ENCODE measurements around the gene ITPKC.

Gene ITPKC

DNA sequence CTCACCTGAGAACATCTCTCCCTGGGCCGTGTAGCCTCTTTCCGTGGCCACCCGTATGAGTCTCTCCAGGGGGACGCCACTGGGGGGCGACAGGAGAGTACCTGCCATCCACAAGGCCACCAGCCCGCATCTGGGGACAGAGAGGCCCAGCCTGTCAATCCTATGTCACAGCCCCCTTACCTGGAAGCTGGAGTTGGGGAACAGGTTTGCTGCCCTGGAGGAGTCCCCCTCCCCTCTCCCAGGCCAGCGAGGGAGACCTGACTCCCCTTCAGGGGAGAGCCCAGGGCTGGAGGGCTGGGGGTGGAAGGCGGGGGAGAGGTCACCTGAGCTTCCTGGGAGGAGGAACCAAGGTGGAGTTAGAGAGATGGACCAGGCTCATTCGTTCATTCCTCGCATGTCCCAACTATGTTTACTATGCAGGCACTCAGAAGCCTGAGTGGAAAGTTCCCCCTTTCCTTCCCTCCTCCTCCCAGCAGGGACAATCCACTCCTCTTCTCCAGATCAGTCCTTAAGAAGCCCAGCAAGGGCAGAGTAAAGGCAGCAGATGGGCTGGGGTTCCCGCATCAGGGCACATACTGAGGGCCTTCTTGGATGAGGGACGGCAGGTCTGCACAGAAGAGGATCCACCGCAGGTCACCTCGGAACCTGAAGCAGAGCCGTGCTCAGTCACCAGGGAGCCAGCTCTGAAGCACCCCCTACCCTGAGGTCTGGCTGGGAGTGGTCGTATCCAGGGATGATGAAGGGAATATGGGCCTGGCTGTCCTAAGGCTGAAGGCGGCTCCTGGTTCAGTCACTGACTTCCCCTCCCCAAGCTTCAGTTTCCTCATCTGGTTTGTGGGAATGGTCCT lies 27.9 kb downstream of the ITPKC start:
- Histone ChIP-seq H3K27me3 (ENCODE audit: low read depth) (no peaks in the 10 kb centered on the region), H3K9me3 (no peaks in the 10 kb centered on the region), H3K4me1 (peaks cover 11% of the 10 kb centered on the region), H3K4me3 (no peak overlapping the region), H3K36me3 (replicated peaks) (peaks cover 42% of the 10 kb centered on the region)
- in situ Hi-C loops (cut with MboI; ENCODE audit: low sequenced_read_pairs): no loop called here
- no peak for DNase-seq (ENCODE audit: low spot score in 2 of 2)

GRCh38 chr19:40745402-40745780 lies 28.5 kb downstream of the ITPKC start:
- H3K9me3 ChIP-seq: no peaks in the 10 kb centered on the region
- no peak overlapping the region for H3K4me3 ChIP-seq
- DNase-seq (ENCODE audit: low spot score in 2 of 2): no peak
- H3K27me3 ChIP-seq (ENCODE audit: low read depth): no peaks in the 10 kb centered on the region
- H3K36me3 ChIP-seq (replicated peaks): peaks cover 41% of the 10 kb centered on the region
- H3K4me1 ChIP-seq: peaks cover 11% of the 10 kb centered on the region
- in situ Hi-C loops (cut with MboI; ENCODE audit: low sequenced_read_pairs): no loop called here

DNA sequence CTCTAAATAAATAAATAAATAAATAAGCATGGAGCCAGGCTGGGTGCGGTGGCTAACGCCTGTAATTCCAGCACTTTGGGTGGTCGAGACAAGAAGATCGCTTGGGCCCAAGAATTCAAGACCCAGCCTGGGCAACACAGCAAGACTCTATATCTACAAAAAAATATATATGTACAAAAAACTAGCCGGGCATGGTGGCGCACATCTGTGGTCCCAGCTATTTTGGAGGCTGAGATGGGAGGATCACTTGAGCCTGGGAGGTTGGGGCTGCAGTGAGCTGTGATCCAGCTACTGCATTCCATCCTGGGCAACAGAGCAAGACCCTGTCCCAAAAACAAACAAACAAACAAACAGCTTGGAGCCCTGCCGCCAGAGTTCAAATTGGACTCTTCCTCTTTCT lies 30.6 kb downstream of the ITPKC start:
- Histone ChIP-seq H3K27me3 (ENCODE audit: low read depth) (no peaks in the 10 kb centered on the region), H3K36me3 (replicated peaks) (peaks cover 44% of the 10 kb centered on the region), H3K4me1 (peaks cover 11% of the 10 kb centered on the region), H3K9me3 (no peaks in the 10 kb centered on the region), H3K4me3 (no peak overlapping the region)
- in situ Hi-C loops (cut with MboI; ENCODE audit: low sequenced_read_pairs): no loop called here
- no peak for DNase-seq (ENCODE audit: low spot score in 2 of 2)

- Histone ChIP-seq H3K9me3 (no peaks in the 10 kb centered on the region), H3K36me3 (replicated peaks) (peaks cover 46% of the 10 kb centered on the region), H3K4me3 (peak within 1 kb of the TSS; percentile 74), H3K4me1 (peaks cover 22% of the 10 kb centered on the region), H3K27me3 (ENCODE audit: low read depth) (no peaks in the 10 kb centered on the region)
- in situ Hi-C loops (cut with MboI; ENCODE audit: low sequenced_read_pairs): no loop called here
- DNase-seq (ENCODE audit: low spot score in 2 of 2): peak; percentile 99 to 100
These were observed 33.4 kb downstream of the ITPKC start, which contains the start of gene ACTMAP for GRCh38 chr19:40750058-40750873. Gene ACTMAP (minus strand): TSS chr19:40750477. CDS start chr19:40749803, 674 bp downstream.

DNA sequence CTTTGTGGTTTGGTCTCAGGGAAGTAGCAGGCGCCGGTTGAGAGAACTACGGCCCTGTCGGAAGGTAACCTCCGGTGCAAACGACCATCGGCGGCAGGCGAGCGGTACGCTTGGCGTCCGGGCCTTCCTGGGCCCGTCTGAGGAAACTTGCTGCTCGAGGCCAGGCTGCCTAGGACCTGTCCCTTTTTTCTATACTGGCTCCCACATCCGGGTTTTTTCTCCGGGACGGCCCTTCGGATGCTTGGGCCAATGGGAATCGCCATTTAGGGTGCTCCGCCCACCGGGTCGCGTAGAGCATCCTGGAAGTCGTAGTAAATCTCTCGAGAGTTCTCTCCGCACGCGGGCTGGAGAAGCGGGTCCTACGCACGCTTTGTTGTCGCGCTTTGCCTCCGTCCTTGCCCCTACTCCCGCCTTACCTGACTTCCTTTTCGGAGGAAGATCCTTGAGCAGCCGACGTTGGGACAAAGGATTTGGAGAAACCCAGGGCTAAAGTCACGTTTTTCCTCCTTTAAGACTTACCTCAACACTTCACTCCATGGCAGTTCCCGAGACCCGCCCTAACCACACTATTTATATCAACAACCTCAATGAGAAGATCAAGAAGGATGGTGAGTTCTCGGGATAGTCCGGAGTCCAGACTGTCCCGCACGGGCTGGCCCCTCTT lies 34.1 kb downstream of the ITPKC start, which contains the start of gene SNRPA:
TSS of gene SNRPA (plus strand) at position 330 of the 664 bp plus-strand sequence. CDS start at position 536, 206 bp downstream.
- H3K4me1 ChIP-seq: peaks cover 22% of the 10 kb centered on the region
- H3K4me3 ChIP-seq: peak within 1 kb of the TSS; percentile 74
- H3K36me3 ChIP-seq (replicated peaks): peaks cover 54% of the 10 kb centered on the region
- H3K27me3 ChIP-seq (ENCODE audit: low read depth): no peaks in the 10 kb centered on the region
- in situ Hi-C loops (cut with MboI; ENCODE audit: low sequenced_read_pairs): no loop called here
- H3K9me3 ChIP-seq: no peaks in the 10 kb centered on the region
- DNase-seq (ENCODE audit: low spot score in 2 of 2): peak; percentile 95 to 99

GRCh38 chr19:40752257-40752781 lies 35.4 kb downstream of the ITPKC start:
- Histone ChIP-seq H3K4me1 (peaks cover 22% of the 10 kb centered on the region), H3K27me3 (ENCODE audit: low read depth) (no peaks in the 10 kb centered on the region), H3K36me3 (replicated peaks) (peaks cover 59% of the 10 kb centered on the region), H3K4me3 (peak overlapping the region; percentile 74), H3K9me3 (no peaks in the 10 kb centered on the region)
- in situ Hi-C loops (cut with MboI; ENCODE audit: low sequenced_read_pairs): no loop called here
- no peak for DNase-seq (ENCODE audit: low spot score in 2 of 2)

- DNase-seq (ENCODE audit: low spot score in 2 of 2): no peak
- Histone ChIP-seq H3K36me3 (replicated peaks) (peaks cover 74% of the 10 kb centered on the region), H3K4me1 (peaks cover 11% of the 10 kb centered on the region), H3K4me3 (peak overlapping the region; percentile 6; the same call in 1 of the 2 replicates), H3K27me3 (ENCODE audit: low read depth) (no peaks in the 10 kb centered on the region), H3K9me3 (no peaks in the 10 kb centered on the region)
- in situ Hi-C loops (cut with MboI; ENCODE audit: low sequenced_read_pairs): no loop called here
These were observed 37.8 kb downstream of the ITPKC start for GRCh38 chr19:40754611-40755247.

DNA sequence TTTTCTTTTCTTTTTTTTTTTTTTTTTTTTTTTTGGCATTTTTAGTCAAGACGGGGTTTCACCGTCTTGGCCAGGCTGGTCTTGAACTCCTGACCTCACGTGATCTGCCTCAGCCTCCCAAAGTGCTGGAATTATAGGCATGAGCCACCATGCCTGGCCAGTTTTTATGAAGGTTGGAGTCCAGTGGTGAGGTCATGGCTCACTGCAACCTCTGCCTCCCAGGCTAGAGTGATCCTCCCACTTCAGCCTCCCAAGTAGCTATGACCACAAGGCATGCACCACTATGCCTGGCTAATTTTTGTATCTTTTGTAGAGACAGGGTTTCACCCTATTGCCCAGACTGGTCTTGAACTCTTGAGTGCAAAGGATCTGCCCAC lies 38.3 kb downstream of the ITPKC start:
- no peak for DNase-seq (ENCODE audit: low spot score in 2 of 2)
- in situ Hi-C loops (cut with MboI; ENCODE audit: low sequenced_read_pairs): no loop called here
- Histone ChIP-seq H3K36me3 (replicated peaks) (peaks cover 79% of the 10 kb centered on the region), H3K27me3 (ENCODE audit: low read depth) (no peaks in the 10 kb centered on the region), H3K4me1 (peaks cover 11% of the 10 kb centered on the region), H3K4me3 (no peak overlapping the region), H3K9me3 (no peaks in the 10 kb centered on the region)

GRCh38 chr19:40755791-40756190 lies 38.9 kb downstream of the ITPKC start:
- Histone ChIP-seq H3K4me1 (peaks cover 11% of the 10 kb centered on the region), H3K36me3 (replicated peaks) (peaks cover 84% of the 10 kb centered on the region), H3K9me3 (no peaks in the 10 kb centered on the region), H3K4me3 (no peak overlapping the region), H3K27me3 (ENCODE audit: low read depth) (no peaks in the 10 kb centered on the region)
- in situ Hi-C loops (cut with MboI; ENCODE audit: low sequenced_read_pairs): no loop called here
- no peak for DNase-seq (ENCODE audit: low spot score in 2 of 2)

DNA sequence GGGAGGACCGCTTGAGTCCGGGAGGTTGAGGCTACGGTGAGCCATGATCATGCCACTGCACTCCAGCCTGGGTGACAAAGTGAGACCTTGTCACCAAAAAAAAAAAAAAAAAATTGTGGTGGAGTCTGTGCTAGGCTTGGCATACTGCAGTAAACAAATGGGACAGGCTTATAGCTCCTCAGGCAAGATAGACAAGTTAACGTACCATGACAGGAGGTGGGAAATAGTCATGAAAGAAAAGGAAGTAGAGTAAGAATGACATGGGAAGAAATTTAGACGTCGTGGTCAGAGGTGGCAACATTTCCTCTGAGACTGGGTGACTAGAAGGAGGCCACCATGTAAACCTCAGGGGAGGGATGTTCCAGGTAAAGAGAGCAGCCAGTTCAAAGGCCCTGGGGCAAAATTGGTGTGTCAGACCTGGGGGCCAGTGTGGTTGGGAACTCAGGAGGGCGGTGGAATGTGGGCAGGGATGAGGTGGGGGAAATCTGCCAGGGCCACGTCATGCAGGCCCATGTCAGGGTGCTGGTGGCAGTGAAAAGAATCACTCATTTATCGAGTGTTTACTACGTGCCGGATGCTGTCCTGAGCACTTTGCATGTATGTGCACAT lies 39.7 kb downstream of the ITPKC start:
- in situ Hi-C loops (cut with MboI; ENCODE audit: low sequenced_read_pairs): no loop called here
- no peak for DNase-seq (ENCODE audit: low spot score in 2 of 2)
- Histone ChIP-seq H3K9me3 (no peaks in the 10 kb centered on the region), H3K4me3 (no peak overlapping the region), H3K4me1 (peaks cover 11% of the 10 kb centered on the region), H3K36me3 (replicated peaks) (peaks cover 86% of the 10 kb centered on the region), H3K27me3 (ENCODE audit: low read depth) (no peaks in the 10 kb centered on the region)

- Histone ChIP-seq H3K9me3 (no peaks in the 10 kb centered on the region), H3K27me3 (ENCODE audit: low read depth) (no peaks in the 10 kb centered on the region), H3K4me3 (no peak overlapping the region), H3K36me3 (replicated peaks) (peaks cover 94% of the 10 kb centered on the region), H3K4me1 (peaks cover 10% of the 10 kb centered on the region)
- in situ Hi-C loops (cut with MboI; ENCODE audit: low sequenced_read_pairs): no loop called here
- DNase-seq (ENCODE audit: low spot score in 2 of 2): no peak
These were observed 41.6 kb downstream of the ITPKC start for GRCh38 chr19:40758491-40758890.

- Histone ChIP-seq H3K4me1 (peaks cover 3% of the 10 kb centered on the region), H3K36me3 (replicated peaks) (peaks cover 94% of the 10 kb centered on the region), H3K27me3 (ENCODE audit: low read depth) (no peaks in the 10 kb centered on the region), H3K4me3 (no peak overlapping the region), H3K9me3 (no peaks in the 10 kb centered on the region)
- no peak for DNase-seq (ENCODE audit: low spot score in 2 of 2)
- in situ Hi-C loops (cut with MboI; ENCODE audit: low sequenced_read_pairs): no loop called here
These were observed 42.4 kb downstream of the ITPKC start for GRCh38 chr19:40759352-40759751.
